ENCODE results near the gene TPST1. TPM values are rescaled to one million over a fixed set of nuclear protein-coding genes. Genes with fewer than 3 reads are reported as not detected.

The TPST1 gene
- total RNA-seq, 1 donor, result 137 TPM

GRCh38 chr7:66409493-66409892 is 204.4 kb downstream of the TPST1 start:
- H3K36me3 ChIP-seq (ENCODE audit: insufficient read depth, low read length), result no peaks in the 10 kb centered on the region
- no peak overlapping the region for H3K27ac ChIP-seq (ENCODE audit: low read depth, low read length)
- peaks cover 5% of the 10 kb centered on the region for H3K4me1 ChIP-seq (ENCODE audit: insufficient read depth, low read length)
- TF ChIP-seq CTCF (IDR thresholded peaks at IDR 0.05; ENCODE audit: extremely low read depth, low read depth, low read length), result no peak
- H4K20me1 ChIP-seq (ENCODE audit: insufficient read depth, low read length), result no peaks in the 10 kb centered on the region
- no peak overlapping the region for H2AFZ ChIP-seq (ENCODE audit: low read length)
- no peak overlapping the region for H3K4me2 ChIP-seq (ENCODE audit: insufficient read depth, low read length)
- DNase-seq (ENCODE audit: insufficient read length, low spot score, missing footprints), result no peak
- H3K4me3 ChIP-seq (ENCODE audit: insufficient read depth, low read length), result no peak overlapping the region
- no peaks in the 10 kb centered on the region for H3K79me2 ChIP-seq (ENCODE audit: insufficient read depth, low read length)
- no peaks in the 10 kb centered on the region for H3K9me3 ChIP-seq (ENCODE audit: low read depth, low read length)
- no peaks in the 10 kb centered on the region for H3K27me3 ChIP-seq (ENCODE audit: insufficient read depth, low read length)

Small RNAs within 50 kb of the gene (small RNA-seq; reads per million reads assigned to genes)
- gene RNU6-313P, result not detected

Other genes starting within 250 kb of the TPST1 start
- 25.3 and 32.6 TPM in 2 replicates for gene GUSB, start 223.1 kb upstream of the TPST1 start, total RNA-seq
- 52.2 and 53.6 TPM in 2 replicates for gene ASL, start 129.5 kb upstream of the TPST1 start, total RNA-seq
- gene CRCP, start 90.5 kb upstream of the TPST1 start, total RNA-seq, result 36.8 and 44.9 TPM in 2 replicates

Measured in osteoblast (primary cell).